HCT116 (cell line): Measurements from ENCODE around the gene CEBPA. TPM values are rescaled to one million over a fixed set of nuclear protein-coding genes. Genes with fewer than 3 reads are reported as not detected.

ENCODE experiments used
- ATAC-seq: fragments of 200-7000 bp; cut with Tn5 transposase; 2 replicates; pipeline ENCODE4 v1.9.1; 2020; ENCODE audit warnings: mild to moderate bottlenecking, moderate library complexity
- BruUV-seq: library from RNA; stranded (reverse); fragments of 400-500 nt; replicated peaks from 2 replicates; lab custom pipeline; 2021; lab: Mats Ljungman, UMichigan
- CTCF ChIA-PET: fragments of 300-600 bp; sonication (Branson Sonifier 250); formaldehyde crosslinking; loops from one replicate; lab custom pipeline; 2021; ENCODE audit warnings: antibody characterized with exemption; lab: Charles Lee
- POLR2A ChIA-PET: fragments of 300-600, 350-600 bp; sonication (Branson Sonifier 250); formaldehyde crosslinking; loops from one replicate; lab custom pipeline; 2021; ENCODE audit warnings: antibody characterized with exemption; lab: Charles Lee
- RAD21 ChIA-PET, 2 experiments: fragments of 300-600 bp; sonication (Branson Sonifier 250); formaldehyde crosslinking; loops; one replicate each; lab custom pipeline; 2023; ENCODE audit warnings: low total read pairs in 2 of 2; ENCODE audit not compliant: uncharacterized antibody in 2 of 2, unreplicated experiment in 2 of 2, low non-redundant PET in 1 of 2; lab: Charles Lee
- DNase-seq: peaks from one replicate; pipeline ENCODE4 v3.0.0-alpha.2; 2010; ENCODE audit warnings: low read depth, low spot score
- H2AFZ ChIP-seq: fragments of 200-600 bp; shearing (Covaris generic), sonication (generic); 2 replicates; pipeline ENCODE4 v1.6.1; 2017; ENCODE audit warnings: low read depth, mixed run types, mixed read lengths, antibody characterized with exemption, low read length; ENCODE audit not compliant: poor library complexity, severe bottlenecking
- H3K27ac ChIP-seq: 2 replicates; pipeline ENCODE4 v1.5.1; 2012; ENCODE audit warnings: low read depth, low read length
- H3K27me3 ChIP-seq: fragments of 200-600 bp; sonication (generic); 2 replicates; pipeline ENCODE4 v1.6.1; 2016; ENCODE audit warnings: mixed run types, low read length, mixed read lengths; ENCODE audit not compliant: insufficient read depth
- H3K36me3 ChIP-seq, 2 experiments: fragments of 200-500 bp in 1 of 2; fragments of 200-600 bp in 1 of 2; sonication (Bioruptor generic) in 1 of 2; sonication (generic) in 1 of 2; 2 replicates each; pipeline versions ENCODE4 v1.5.1 to v1.6.1; 2014 to 2016; ENCODE audit warnings: low read length in 2 of 2, inconsistent platforms in 1 of 2, mixed read lengths in 1 of 2, mixed run types in 1 of 2; ENCODE audit not compliant: insufficient read depth in 2 of 2, control insufficient read depth in 1 of 2
- H3K4me1 ChIP-seq, 2 experiments: fragments of 200-600 bp in 1 of 2; sonication (generic) in 1 of 2; 2 replicates each; pipeline versions ENCODE4 v1.5.1 to v1.6.1; 2012 to 2017; ENCODE audit warnings: low read length in 2 of 2, inconsistent platforms in 1 of 2, mild to moderate bottlenecking in 1 of 2, mixed read lengths in 1 of 2, mixed run types in 1 of 2, moderate library complexity in 1 of 2; ENCODE audit not compliant: insufficient read depth in 2 of 2, control insufficient read depth in 1 of 2
- H3K4me2 ChIP-seq: fragments of 200-600 bp; sonication (generic); 2 replicates; pipeline ENCODE4 v1.6.1; 2017; ENCODE audit warnings: mixed run types, low read length, mixed read lengths
- H3K4me3 ChIP-seq, 2 experiments: fragments of 200-600 bp in 1 of 2; sonication (generic) in 1 of 2; replicated peaks in 1 of 2; 2 replicates each; pipeline ENCODE4 v1.5.1; 2011 to 2016; ENCODE audit warnings: low read length in 2 of 2, control low read depth in 1 of 2, low read depth in 1 of 2, mild to moderate bottlenecking in 1 of 2, mixed read lengths in 1 of 2, mixed run types in 1 of 2
- H3K79me2 ChIP-seq: fragments of 200-600 bp; sonication (generic); 2 replicates; pipeline ENCODE4 v1.6.1; 2017; ENCODE audit warnings: mild to moderate bottlenecking, mixed run types, low read length, moderate library complexity, mixed read lengths; ENCODE audit not compliant: insufficient read depth
- H3K9ac ChIP-seq: fragments of 200-600 bp; sonication (generic); 2 replicates; pipeline ENCODE4 v1.6.1; 2016; ENCODE audit warnings: low read length, mixed read lengths
- H3K9me2 ChIP-seq: fragments of 200-600 bp; sonication (generic), shearing (Covaris generic); 2 replicates; pipeline ENCODE4 v1.6.1; 2017; ENCODE audit warnings: mixed run types, mild to moderate bottlenecking, moderate library complexity; ENCODE audit not compliant: insufficient read depth
- H3K9me3 ChIP-seq, 2 experiments: fragments of 200-500 bp in 1 of 2; fragments of 200-600 bp in 1 of 2; sonication (Bioruptor generic) in 1 of 2; sonication (generic) in 1 of 2; 2 replicates each; pipeline ENCODE4 v1.6.1; 2014 to 2017; ENCODE audit warnings: low read length in 2 of 2, mixed read lengths in 2 of 2, inconsistent platforms in 1 of 2, low read depth in 1 of 2, mild to moderate bottlenecking in 1 of 2, mixed run types in 1 of 2, moderate library complexity in 1 of 2; ENCODE audit not compliant: control insufficient read depth in 1 of 2, insufficient read depth in 1 of 2
- H4K20me1 ChIP-seq: fragments of 200-600 bp; sonication (generic), shearing (Covaris generic); 2 replicates; pipeline ENCODE4 v1.6.1; 2017; ENCODE audit warnings: mixed run types, mild to moderate bottlenecking, moderate library complexity; ENCODE audit not compliant: insufficient read depth
- ATF3 ChIP-seq: IDR thresholded peaks from 2 replicates; pipeline ENCODE4 v1.6.1; 2012
- CBX3 ChIP-seq: IDR thresholded peaks from 2 replicates; pipeline ENCODE4 v1.6.1; 2012; ENCODE audit warnings: low read depth
- EZH2 ChIP-seq: fragments of 200-600 bp; sonication (generic); IDR thresholded peaks from 2 replicates; pipeline ENCODE4 v1.6.1; 2017; ENCODE audit warnings: antibody characterized with exemption, mixed run types
- EZH2phosphoT487 ChIP-seq: fragments of 200-600 bp; IDR thresholded peaks from 2 replicates; pipeline ENCODE4 v1.6.1; 2018; ENCODE audit warnings: antibody characterized with exemption, borderline replicate concordance
- FOSL1 ChIP-seq: IDR thresholded peaks from 2 replicates; pipeline ENCODE4 v1.6.1; 2012; ENCODE audit warnings: low read depth
- MAX ChIP-seq: IDR thresholded peaks from 2 replicates; pipeline ENCODE4 v1.6.1; 2012
- POLR2AphosphoS5 ChIP-seq: IDR thresholded peaks from 2 replicates; pipeline ENCODE4 v1.6.1; 2011; ENCODE audit warnings: mild to moderate bottlenecking, low read depth, low read length, moderate library complexity
- RAD21 ChIP-seq: IDR thresholded peaks from 2 replicates; pipeline ENCODE4 v1.6.1; 2012; ENCODE audit warnings: low read depth, mild to moderate bottlenecking
- REST ChIP-seq: IDR thresholded peaks from 2 replicates; pipeline ENCODE4 v1.6.1; 2012; ENCODE audit warnings: low read depth
- SIN3A ChIP-seq: IDR thresholded peaks from 2 replicates; pipeline ENCODE4 v1.6.1; 2012; ENCODE audit warnings: low read depth
- SP1 ChIP-seq: IDR thresholded peaks from 2 replicates; pipeline ENCODE4 v1.6.1; 2012; ENCODE audit warnings: low read depth
- TCF7L2 ChIP-seq: IDR thresholded peaks from 2 replicates; pipeline ENCODE4 v1.7.0; 2011; ENCODE audit warnings: borderline replicate concordance, inconsistent platforms; ENCODE audit not compliant: insufficient read depth, insufficient read length; ENCODE audit errors: extremely low read depth
- YY1 ChIP-seq: IDR thresholded peaks from 2 replicates; pipeline ENCODE4 v1.6.1; 2011; ENCODE audit warnings: low read length, low read depth, moderate library complexity, mild to moderate bottlenecking; ENCODE audit not compliant: insufficient replicate concordance; ENCODE audit errors: extremely low read depth
- ZFX ChIP-seq: fragments of 450-650 bp; IDR thresholded peaks from 2 replicates; pipeline ENCODE4 v1.6.1; 2017
- ZNF274 ChIP-seq: fragments of 200-500 bp; sonication (Bioruptor generic); IDR thresholded peaks from 2 replicates; pipeline ENCODE4 v1.6.1; 2014; ENCODE audit warnings: mild to moderate bottlenecking, low read depth, low read length, inconsistent platforms
- intact Hi-C: fragments of 100-400 bp; cut with micrococcal nuclease; formaldehyde crosslinking; loops from 2 replicates; pipeline ENCODE4 v1.10.0; 2022
- total RNA-seq: library from RNA; stranded (reverse); gene quantifications from one replicate; pipeline ENCODE4 v1.2.1, GENCODE V29; 2021; ENCODE audit not compliant: unreplicated experiment
- TF ChIP-seq, protein P1 (sequence below), 3 experiments: fragments of 200-600 bp in 1 of 3; sonication (generic) in 1 of 3; IDR thresholded peaks in 2 of 3; conservative IDR thresholded peaks in 1 of 3; 2 replicates each; pipeline ENCODE4 v1.5.1; 2012 to 2017; ENCODE audit warnings: low read depth in 2 of 3, low read length in 2 of 3, antibody characterized with exemption in 1 of 3, borderline replicate concordance in 1 of 3, control low read depth in 1 of 3, mild to moderate bottlenecking in 1 of 3, mixed read lengths in 1 of 3, mixed run types in 1 of 3, moderate library complexity in 1 of 3; ENCODE audit not compliant: insufficient read depth in 1 of 3

The CEBPA gene
- total RNA-seq, 1 experiment from 2014 or later, result 7.0 TPM

GRCh38 chr19:33324628-33325027 lies 22.3 kb upstream of the CEBPA start:
- Histone ChIP-seq H3K4me3 (no peak overlapping the region), H3K4me2 (no peak overlapping the region), H3K27me3 (no peaks in the 10 kb centered on the region), H3K9me3 (peaks cover 0 to 6% of the 10 kb centered on the region in 2 experiments; a peak in 1 of 4 replicates), H3K36me3 (no peaks in the 10 kb centered on the region), H3K27ac (no peak overlapping the region), H3K4me1 (no peaks in the 10 kb centered on the region), H4K20me1 (no peaks in the 10 kb centered on the region), H3K79me2 (no peaks in the 10 kb centered on the region), H2AFZ (no peak overlapping the region), H3K9me2 (no peaks in the 10 kb centered on the region), H3K9ac (no peak overlapping the region)
- ChIA-PET RAD21 (interaction anchor here in 1 of 2 experiments (0.6 kb wide), 1 partner anchor 78 kb away, joined by 3 read pairs; no protein-coding TSS in a partner anchor), CTCF (no interaction called here), POLR2A (no interaction called here)
- no peak for DNase-seq
- no peak for ATAC-seq
- intact Hi-C loops, result no loop called here
- no TSS peak for BruUV-seq
- TF ChIP-seq SP1 (no peak), ZFX (no peak), RAD21 (no peak), SIN3A (no peak), EZH2 (no peak), EZH2phosphoT487 (no peak), MAX (no peak), CBX3 (no peak), TCF7L2 (no peak), ATF3 (no peak), YY1 (no peak), ZNF274 (no peak), REST (no peak), POLR2AphosphoS5 (no peak), FOSL1 (no peak)
- TF ChIP-seq, protein P1, sequence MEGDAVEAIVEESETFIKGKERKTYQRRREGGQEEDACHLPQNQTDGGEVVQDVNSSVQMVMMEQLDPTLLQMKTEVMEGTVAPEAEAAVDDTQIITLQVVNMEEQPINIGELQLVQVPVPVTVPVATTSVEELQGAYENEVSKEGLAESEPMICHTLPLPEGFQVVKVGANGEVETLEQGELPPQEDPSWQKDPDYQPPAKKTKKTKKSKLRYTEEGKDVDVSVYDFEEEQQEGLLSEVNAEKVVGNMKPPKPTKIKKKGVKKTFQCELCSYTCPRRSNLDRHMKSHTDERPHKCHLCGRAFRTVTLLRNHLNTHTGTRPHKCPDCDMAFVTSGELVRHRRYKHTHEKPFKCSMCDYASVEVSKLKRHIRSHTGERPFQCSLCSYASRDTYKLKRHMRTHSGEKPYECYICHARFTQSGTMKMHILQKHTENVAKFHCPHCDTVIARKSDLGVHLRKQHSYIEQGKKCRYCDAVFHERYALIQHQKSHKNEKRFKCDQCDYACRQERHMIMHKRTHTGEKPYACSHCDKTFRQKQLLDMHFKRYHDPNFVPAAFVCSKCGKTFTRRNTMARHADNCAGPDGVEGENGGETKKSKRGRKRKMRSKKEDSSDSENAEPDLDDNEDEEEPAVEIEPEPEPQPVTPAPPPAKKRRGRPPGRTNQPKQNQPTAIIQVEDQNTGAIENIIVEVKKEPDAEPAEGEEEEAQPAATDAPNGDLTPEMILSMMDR (IDR thresholded peaks at IDR 0.05 in 2 of 3, conservative IDR thresholded peaks at IDR 0.05 in 1 of 3; ENCODE audit: borderline replicate concordance in 1 of 3, insufficient read depth in 1 of 3, low read depth in 2 of 3, low read length in 2 of 3), result no peak
- TF ChIP-seq, all 23 proteins: peak for 0
